Neural cell (in vitro differentiated cells): ENCODE data around the gene TEDC1. TPM values are rescaled to one million over a fixed set of nuclear protein-coding genes. Genes with fewer than 3 reads are reported as not detected.

Experiments
- H2AFZ ChIP-seq: fragments of 200-600, 300-800 bp; sonication (generic), shearing (Covaris generic); 2 replicates; pipeline ENCODE4 v1.6.0; 2014; ENCODE audit warnings: low read depth, mild to moderate bottlenecking, antibody characterized with exemption, low read length, moderate library complexity
- H3F3A ChIP-seq: fragments of 200-600 bp; shearing (Covaris generic); 2 replicates; pipeline ENCODE4 v1.6.1; 2016; ENCODE audit warnings: mild to moderate bottlenecking, moderate library complexity, mixed read lengths, antibody characterized with exemption, low read length; ENCODE audit not compliant: insufficient read depth, poor library complexity, severe bottlenecking
- H3K27ac ChIP-seq: fragments of 200-600, 300-800 bp; sonication (generic), shearing (Covaris generic); 2 replicates; pipeline ENCODE4 v1.5.1; 2014; ENCODE audit warnings: mild to moderate bottlenecking, low read length, moderate library complexity
- H3K27me3 ChIP-seq: fragments of 300-800, 200-600 bp; sonication (generic), shearing (Covaris generic); 2 replicates; pipeline ENCODE4 v1.6.0; 2014; ENCODE audit warnings: mild to moderate bottlenecking, low read depth, low read length, moderate library complexity; ENCODE audit not compliant: insufficient read depth
- H3K36me3 ChIP-seq: fragments of 300-800, 200-600 bp; sonication (generic), shearing (Covaris generic); 2 replicates; pipeline ENCODE4 v1.5.1; 2014; ENCODE audit warnings: mild to moderate bottlenecking, antibody characterized with exemption, low read length, moderate library complexity; ENCODE audit not compliant: insufficient read depth
- H3K4me2 ChIP-seq: fragments of 300-800, 200-600 bp; sonication (generic), shearing (Covaris generic); 2 replicates; pipeline ENCODE4 v1.6.0; 2014; ENCODE audit warnings: mild to moderate bottlenecking, low read length
- H3K4me3 ChIP-seq: fragments of 300-800, 200-600 bp; sonication (generic), shearing (Covaris generic); 2 replicates; pipeline ENCODE4 v1.5.1; 2014; ENCODE audit warnings: mild to moderate bottlenecking, low read length, moderate library complexity
- H3K79me2 ChIP-seq: fragments of 200-600 bp; shearing (Covaris generic); replicated peaks from 2 replicates; pipeline ENCODE4 v1.6.0; 2014; ENCODE audit warnings: mild to moderate bottlenecking, low read length, moderate library complexity; ENCODE audit not compliant: insufficient read depth
- H3K9ac ChIP-seq: fragments of 300-800, 200-600 bp; sonication (generic), shearing (Covaris generic); 2 replicates; pipeline ENCODE4 v1.6.1; 2016; ENCODE audit warnings: mild to moderate bottlenecking, low read length, mixed read lengths
- H3K9me2 ChIP-seq: fragments of 200-600 bp; shearing (Covaris generic); 2 replicates; pipeline ENCODE4 v1.6.1; 2016; ENCODE audit warnings: mild to moderate bottlenecking, low read length, mixed read lengths; ENCODE audit not compliant: insufficient read depth
- H3K9me3 ChIP-seq: fragments of 200-600, 300-800 bp; sonication (generic), shearing (Covaris generic); 2 replicates; pipeline ENCODE4 v1.6.1; 2016; ENCODE audit warnings: mild to moderate bottlenecking, mixed run types, low read length, moderate library complexity, mixed read lengths
- H4K20me1 ChIP-seq: fragments of 200-600 bp; shearing (Covaris generic); 2 replicates; pipeline ENCODE4 v1.6.1; 2016; ENCODE audit warnings: mild to moderate bottlenecking, mixed run types; ENCODE audit not compliant: insufficient read depth
- EP300 ChIP-seq: fragments of 450-650 bp; conservative IDR thresholded peaks from 2 replicates; pipeline ENCODE4 v1.6.1; 2014; ENCODE audit warnings: antibody characterized with exemption, mild to moderate bottlenecking, moderate library complexity; ENCODE audit not compliant: poor library complexity, severe bottlenecking
- EZH2 ChIP-seq: fragments of 200-600, 300-800 bp; shearing (Covaris generic), sonication (generic); IDR thresholded peaks from 2 replicates; pipeline ENCODE4 v1.6.1; 2014; ENCODE audit warnings: antibody characterized with exemption, low read length, borderline replicate concordance, mild to moderate bottlenecking; ENCODE audit not compliant: insufficient read depth, poor library complexity, severe bottlenecking
- MXI1 ChIP-seq: fragments of 450-650 bp; conservative IDR thresholded peaks from 2 replicates; pipeline ENCODE4 v1.6.1; 2014; ENCODE audit warnings: antibody characterized with exemption, mild to moderate bottlenecking; ENCODE audit not compliant: poor library complexity, severe bottlenecking
- POLR2AphosphoS5 ChIP-seq: IDR thresholded peaks from 2 replicates; pipeline ENCODE4 v1.6.1; 2012
- RAD21 ChIP-seq: fragments of 450-650 bp; conservative IDR thresholded peaks from 2 replicates; pipeline ENCODE4 v1.6.1; 2014; ENCODE audit warnings: antibody characterized with exemption, mild to moderate bottlenecking, moderate library complexity
- SMC3 ChIP-seq: fragments of 450-650 bp; conservative IDR thresholded peaks from 2 replicates; pipeline ENCODE4 v1.6.1; 2014; ENCODE audit warnings: antibody characterized with exemption, mild to moderate bottlenecking, moderate library complexity; ENCODE audit not compliant: poor library complexity
- TAF1 ChIP-seq: IDR thresholded peaks from 2 replicates; pipeline ENCODE4 v1.6.1; 2012; ENCODE audit warnings: low read depth
- polyA plus RNA-seq: library from polyadenylated mRNA; depleted of rRNA; stranded (reverse); fragments of >200 nt; gene quantifications from 2 replicates; pipeline ENCODE4 v1.2.3, GENCODE V29; 2014
- TF ChIP-seq, protein P1 (sequence below): IDR thresholded peaks from 2 replicates; pipeline ENCODE4 v1.6.1; 2012; ENCODE audit warnings: borderline replicate concordance
- TF ChIP-seq, protein P2 (sequence below): fragments of 450-650 bp; IDR thresholded peaks from 2 replicates; pipeline ENCODE4 v1.5.1; 2014; ENCODE audit warnings: antibody characterized with exemption, mild to moderate bottlenecking, moderate library complexity; ENCODE audit not compliant: poor library complexity, severe bottlenecking

The TEDC1 gene
- polyA plus RNA-seq, 1 donor from 2014 or later, result 18.9 TPM

GRCh38 chr14:105450123-105450505 is 40.9 kb upstream of the TEDC1 start:
- no peaks in the 10 kb centered on the region for H4K20me1 ChIP-seq
- H3F3A ChIP-seq, result no peaks in the 10 kb centered on the region
- no peaks in the 10 kb centered on the region for H3K36me3 ChIP-seq
- no peak for TF ChIP-seq MXI1
- no peak for TF ChIP-seq EZH2
- TF ChIP-seq RAD21, result no peak
- no peak for TF ChIP-seq TAF1
- TF ChIP-seq SMC3, result no peak
- no peak for TF ChIP-seq POLR2AphosphoS5
- TF ChIP-seq, protein P1, sequence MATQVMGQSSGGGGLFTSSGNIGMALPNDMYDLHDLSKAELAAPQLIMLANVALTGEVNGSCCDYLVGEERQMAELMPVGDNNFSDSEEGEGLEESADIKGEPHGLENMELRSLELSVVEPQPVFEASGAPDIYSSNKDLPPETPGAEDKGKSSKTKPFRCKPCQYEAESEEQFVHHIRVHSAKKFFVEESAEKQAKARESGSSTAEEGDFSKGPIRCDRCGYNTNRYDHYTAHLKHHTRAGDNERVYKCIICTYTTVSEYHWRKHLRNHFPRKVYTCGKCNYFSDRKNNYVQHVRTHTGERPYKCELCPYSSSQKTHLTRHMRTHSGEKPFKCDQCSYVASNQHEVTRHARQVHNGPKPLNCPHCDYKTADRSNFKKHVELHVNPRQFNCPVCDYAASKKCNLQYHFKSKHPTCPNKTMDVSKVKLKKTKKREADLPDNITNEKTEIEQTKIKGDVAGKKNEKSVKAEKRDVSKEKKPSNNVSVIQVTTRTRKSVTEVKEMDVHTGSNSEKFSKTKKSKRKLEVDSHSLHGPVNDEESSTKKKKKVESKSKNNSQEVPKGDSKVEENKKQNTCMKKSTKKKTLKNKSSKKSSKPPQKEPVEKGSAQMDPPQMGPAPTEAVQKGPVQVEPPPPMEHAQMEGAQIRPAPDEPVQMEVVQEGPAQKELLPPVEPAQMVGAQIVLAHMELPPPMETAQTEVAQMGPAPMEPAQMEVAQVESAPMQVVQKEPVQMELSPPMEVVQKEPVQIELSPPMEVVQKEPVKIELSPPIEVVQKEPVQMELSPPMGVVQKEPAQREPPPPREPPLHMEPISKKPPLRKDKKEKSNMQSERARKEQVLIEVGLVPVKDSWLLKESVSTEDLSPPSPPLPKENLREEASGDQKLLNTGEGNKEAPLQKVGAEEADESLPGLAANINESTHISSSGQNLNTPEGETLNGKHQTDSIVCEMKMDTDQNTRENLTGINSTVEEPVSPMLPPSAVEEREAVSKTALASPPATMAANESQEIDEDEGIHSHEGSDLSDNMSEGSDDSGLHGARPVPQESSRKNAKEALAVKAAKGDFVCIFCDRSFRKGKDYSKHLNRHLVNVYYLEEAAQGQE, result no peak
- TF ChIP-seq, protein P2, sequence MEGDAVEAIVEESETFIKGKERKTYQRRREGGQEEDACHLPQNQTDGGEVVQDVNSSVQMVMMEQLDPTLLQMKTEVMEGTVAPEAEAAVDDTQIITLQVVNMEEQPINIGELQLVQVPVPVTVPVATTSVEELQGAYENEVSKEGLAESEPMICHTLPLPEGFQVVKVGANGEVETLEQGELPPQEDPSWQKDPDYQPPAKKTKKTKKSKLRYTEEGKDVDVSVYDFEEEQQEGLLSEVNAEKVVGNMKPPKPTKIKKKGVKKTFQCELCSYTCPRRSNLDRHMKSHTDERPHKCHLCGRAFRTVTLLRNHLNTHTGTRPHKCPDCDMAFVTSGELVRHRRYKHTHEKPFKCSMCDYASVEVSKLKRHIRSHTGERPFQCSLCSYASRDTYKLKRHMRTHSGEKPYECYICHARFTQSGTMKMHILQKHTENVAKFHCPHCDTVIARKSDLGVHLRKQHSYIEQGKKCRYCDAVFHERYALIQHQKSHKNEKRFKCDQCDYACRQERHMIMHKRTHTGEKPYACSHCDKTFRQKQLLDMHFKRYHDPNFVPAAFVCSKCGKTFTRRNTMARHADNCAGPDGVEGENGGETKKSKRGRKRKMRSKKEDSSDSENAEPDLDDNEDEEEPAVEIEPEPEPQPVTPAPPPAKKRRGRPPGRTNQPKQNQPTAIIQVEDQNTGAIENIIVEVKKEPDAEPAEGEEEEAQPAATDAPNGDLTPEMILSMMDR, result no peak
- no peak for TF ChIP-seq EP300
- H3K9me2 ChIP-seq, result no peaks in the 10 kb centered on the region
- H2AFZ ChIP-seq, result no peak overlapping the region
- no peaks in the 10 kb centered on the region for H3K79me2 ChIP-seq
- no peak overlapping the region for H3K4me2 ChIP-seq
- no peak overlapping the region for H3K9ac ChIP-seq
- H3K9me3 ChIP-seq, result no peaks in the 10 kb centered on the region
- H3K4me3 ChIP-seq, result no peak overlapping the region
- H3K27ac ChIP-seq, result no peak overlapping the region
- no peaks in the 10 kb centered on the region for H3K27me3 ChIP-seq

GRCh38 chr14:105450864-105451720 is 40.0 kb upstream of the TEDC1 start:
- Histone ChIP-seq H3K79me2 (no peaks in the 10 kb centered on the region), H3K36me3 (no peaks in the 10 kb centered on the region), H3K4me3 (no peak overlapping the region), H3K27ac (no peak overlapping the region), H4K20me1 (no peaks in the 10 kb centered on the region), H3K9me2 (no peaks in the 10 kb centered on the region), H3K27me3 (no peaks in the 10 kb centered on the region), H3K9me3 (no peaks in the 10 kb centered on the region), H3F3A (no peaks in the 10 kb centered on the region), H3K4me2 (no peak overlapping the region), H2AFZ (no peak overlapping the region), H3K9ac (no peak overlapping the region)
- TF ChIP-seq, protein P1, result no peak
- no peak for TF ChIP-seq TAF1
- TF ChIP-seq RAD21, result no peak
- TF ChIP-seq, protein P2, result no peak
- no peak for TF ChIP-seq POLR2AphosphoS5
- no peak for TF ChIP-seq SMC3
